GM10266 (cell line): ENCODE data around the gene MAPK9.
A peak's percentile ranks its signal among the peaks of the same experiment; 100 is the strongest.

ENCODE experiments used
- DNase-seq: peaks from one replicate; pipeline ENCODE4 v3.0.0; 2012; ENCODE audit errors: extremely low spot score
- TF ChIP-seq, protein P1 (sequence below): IDR thresholded peaks from 2 replicates; pipeline ENCODE4 v1.5.1; 2012; ENCODE audit warnings: mild to moderate bottlenecking, low read depth; ENCODE audit not compliant: control insufficient read depth, insufficient read depth; ENCODE audit errors: missing control alignments

The MAPK9 gene

DNA sequence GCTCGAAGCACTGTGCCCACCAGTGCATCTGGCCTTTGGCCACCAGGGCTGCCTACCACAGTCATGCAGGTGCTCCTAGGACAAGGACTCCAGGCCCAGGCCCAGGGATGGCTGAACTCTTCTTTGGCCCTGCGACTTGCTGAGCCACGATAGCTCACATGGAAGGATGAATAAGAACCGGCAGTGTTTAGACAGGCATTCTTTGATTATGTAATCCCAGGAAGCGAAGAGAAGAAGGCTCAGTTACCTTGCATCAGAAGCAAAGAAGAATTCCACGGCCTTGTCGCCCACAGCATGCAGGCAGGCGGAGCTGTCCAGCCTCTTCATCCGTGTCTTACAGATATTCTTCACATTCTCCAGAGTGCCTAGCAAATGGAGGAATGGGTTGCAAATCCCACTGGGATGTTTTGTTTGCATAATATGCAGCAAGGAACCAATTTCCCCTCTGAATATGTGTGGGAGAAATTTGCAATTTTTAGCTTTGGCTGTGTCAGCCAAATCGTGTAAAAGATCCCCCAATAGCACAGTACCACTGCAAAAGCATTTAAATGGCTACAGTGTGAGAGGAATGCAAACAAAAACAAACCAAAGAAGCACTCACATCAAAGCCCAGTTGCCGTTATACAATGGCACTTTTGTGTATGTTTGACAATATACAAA, 32.2 kb upstream of the MAPK9 start:
- no peak for DNase-seq

DNA sequence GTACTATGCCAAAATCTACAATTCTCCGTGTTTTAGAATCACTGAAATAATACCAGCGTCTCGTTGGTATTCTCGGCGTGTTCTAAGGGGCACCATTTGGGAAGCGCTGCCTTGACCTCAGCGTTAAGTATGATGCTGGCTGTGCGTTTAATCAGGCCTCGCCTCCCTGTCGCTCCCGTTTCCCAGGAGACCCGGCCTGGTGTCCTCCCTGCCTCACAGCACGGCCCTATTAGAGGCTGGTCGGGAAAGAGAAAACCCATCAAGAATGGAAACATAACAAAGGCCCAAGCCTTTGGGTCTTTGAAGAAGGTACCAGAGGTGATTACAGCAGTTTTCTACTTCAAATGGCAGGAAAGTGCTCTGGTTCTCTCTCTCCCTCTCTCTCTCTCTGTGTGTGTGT, 31.3 kb upstream of the MAPK9 start:
- TF ChIP-seq, protein P1, sequence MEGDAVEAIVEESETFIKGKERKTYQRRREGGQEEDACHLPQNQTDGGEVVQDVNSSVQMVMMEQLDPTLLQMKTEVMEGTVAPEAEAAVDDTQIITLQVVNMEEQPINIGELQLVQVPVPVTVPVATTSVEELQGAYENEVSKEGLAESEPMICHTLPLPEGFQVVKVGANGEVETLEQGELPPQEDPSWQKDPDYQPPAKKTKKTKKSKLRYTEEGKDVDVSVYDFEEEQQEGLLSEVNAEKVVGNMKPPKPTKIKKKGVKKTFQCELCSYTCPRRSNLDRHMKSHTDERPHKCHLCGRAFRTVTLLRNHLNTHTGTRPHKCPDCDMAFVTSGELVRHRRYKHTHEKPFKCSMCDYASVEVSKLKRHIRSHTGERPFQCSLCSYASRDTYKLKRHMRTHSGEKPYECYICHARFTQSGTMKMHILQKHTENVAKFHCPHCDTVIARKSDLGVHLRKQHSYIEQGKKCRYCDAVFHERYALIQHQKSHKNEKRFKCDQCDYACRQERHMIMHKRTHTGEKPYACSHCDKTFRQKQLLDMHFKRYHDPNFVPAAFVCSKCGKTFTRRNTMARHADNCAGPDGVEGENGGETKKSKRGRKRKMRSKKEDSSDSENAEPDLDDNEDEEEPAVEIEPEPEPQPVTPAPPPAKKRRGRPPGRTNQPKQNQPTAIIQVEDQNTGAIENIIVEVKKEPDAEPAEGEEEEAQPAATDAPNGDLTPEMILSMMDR, result no peak
- DNase-seq, result no peak

More for the DNA sequence above, 32.2 kb upstream of the MAPK9 start:
- TF ChIP-seq, protein P1, result no peak

DNA sequence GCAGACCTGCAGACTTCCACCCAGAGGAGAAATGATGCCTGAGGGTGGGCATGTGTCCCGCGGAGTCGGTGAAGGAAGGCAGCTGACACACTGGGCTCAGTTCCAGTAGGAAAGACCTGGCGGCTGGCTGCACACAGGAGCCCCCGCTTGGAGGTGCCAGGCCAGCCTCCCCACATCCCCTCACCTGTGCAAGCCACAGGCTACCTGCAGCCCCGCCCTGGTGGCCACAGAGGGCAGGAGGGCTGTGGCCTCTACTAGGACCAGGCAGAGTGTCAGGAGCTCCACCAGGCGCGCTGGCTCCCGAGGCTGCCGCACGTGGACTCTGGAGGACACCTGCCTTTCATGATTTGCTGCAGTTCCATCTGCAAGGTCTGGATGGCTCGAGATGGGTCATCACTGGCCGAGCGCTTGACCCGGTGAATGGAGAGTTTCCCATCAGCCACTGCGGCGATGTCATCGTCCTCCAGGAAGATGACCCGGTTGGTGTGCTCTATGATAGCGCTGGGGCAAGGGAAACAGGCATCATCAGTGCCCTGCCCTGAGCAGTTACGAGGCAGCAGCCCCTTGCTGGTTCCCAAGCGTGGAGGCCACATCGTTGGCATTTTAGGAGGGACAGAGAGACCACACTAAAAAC, 26.7 kb upstream of the MAPK9 start:
- TF ChIP-seq, protein P1, result no peak

DNA sequence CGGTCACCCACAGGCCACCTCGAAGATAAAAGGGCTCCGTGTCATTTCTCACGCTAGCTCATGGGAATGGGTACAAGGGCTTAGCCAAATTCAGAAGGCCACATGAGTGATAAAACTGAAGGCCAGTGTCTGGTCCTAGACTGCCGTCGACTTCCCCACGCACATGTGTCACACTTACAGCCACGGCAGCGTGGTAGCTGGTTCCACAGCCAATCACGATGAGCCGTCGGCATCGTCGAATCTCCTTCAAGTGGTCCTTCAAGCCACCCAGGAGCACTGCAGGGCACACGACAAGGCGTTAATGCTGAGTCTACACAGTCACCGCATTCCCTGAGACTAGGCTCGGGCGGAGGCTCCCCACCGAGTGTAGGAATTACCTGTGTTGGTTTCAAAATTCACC, 24.7 kb upstream of the MAPK9 start:
- TF ChIP-seq, protein P1, result no peak
- no peak for DNase-seq

More for the DNA sequence above, 26.7 kb upstream of the MAPK9 start:
- DNase-seq, result no peak

DNA sequence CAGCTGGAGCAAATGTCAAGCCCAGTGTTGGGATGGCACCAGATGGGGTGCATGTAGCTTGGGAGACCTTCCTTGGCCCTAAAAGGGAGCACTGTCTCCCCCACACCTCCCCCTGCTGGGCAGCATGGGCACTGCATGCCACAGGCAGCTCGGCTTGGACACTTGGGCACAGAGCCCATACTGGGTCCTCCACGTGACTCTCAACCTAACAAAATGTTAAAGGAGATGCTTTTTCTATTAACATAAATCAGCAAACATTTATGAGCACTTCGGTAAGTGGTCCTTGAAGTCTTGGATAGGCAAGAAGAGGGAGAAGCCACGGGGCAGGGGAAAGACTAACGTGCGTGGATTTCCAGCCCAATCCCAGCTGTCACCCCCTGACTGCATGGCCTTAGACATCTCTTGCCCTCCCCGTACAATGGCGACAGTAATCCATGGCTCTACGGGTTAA, 23.9 kb upstream of the MAPK9 start:
- peak; percentile 82 for DNase-seq

DNA sequence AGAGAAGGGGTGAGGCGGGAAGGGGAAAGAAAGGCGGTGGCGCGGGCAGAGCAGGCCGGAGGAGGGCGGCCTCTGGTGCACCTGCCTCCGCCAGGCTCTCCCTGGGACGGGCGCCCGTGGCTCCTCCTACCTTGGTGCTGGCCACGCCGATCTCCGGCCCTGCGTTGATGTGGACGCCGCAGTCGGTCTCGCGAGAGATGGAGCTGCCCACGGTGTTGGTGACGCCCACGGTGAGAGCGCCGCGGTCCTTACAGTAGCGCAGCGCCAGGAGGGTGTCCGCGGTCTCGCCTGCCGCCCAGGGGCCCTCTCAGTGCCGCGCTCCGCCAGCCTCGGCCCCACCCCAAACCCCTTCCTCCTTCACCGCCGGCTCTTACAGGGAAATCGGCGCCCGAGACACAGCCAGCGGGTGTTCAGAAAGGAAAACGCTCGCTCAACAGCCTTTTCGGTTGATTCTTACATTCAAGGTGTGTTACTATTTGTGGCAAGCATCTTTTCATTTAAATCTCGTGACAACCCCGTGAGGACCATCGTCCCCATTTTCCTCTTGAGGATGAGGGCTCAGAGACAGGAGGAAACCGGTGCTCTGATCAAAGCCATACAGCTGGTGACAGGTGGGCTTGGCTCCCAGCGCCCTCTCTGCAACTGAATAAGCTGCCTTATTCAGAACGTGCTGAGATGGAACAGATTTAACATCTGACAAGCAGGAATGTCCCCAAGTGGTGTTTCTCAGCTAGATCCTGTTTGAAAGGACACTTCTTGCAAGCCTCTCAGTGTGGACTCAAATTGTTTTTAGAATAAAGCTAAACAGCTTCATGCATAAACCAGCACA, 22.0 kb upstream of the MAPK9 start:
- TF ChIP-seq, protein P1, result peak; percentile 5
- no peak for DNase-seq

More for the DNA sequence above, 23.9 kb upstream of the MAPK9 start:
- TF ChIP-seq, protein P1, result peak; percentile 98

DNA sequence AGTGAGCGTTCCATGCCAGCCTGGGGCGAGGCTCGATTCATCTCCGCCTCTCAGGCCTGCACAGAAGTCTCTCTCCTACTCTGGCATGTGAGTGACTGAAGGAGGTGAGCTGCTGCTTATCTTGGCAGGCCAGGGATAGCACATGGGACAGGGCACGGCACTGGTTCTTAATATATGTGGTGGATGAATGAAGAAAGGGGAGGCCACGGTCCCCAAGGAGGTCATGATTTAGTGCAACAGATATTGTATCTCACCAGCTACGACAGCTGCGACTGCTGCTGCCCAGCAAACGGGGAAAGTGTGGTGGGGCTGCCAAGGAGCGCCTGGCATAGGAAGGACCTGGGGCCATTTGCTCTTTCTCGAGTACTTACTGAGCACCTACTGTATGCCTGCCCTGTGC, 19.3 kb upstream of the MAPK9 start:
- DNase-seq, result no peak
- TF ChIP-seq, protein P1, result no peak
